ENCODE results near the gene NDUFB10.

The NDUFB10 gene

GRCh38 chr16:1971796-1972489, 12.6 kb downstream of the NDUFB10 start, which contains the start of gene TBL3:
TBL3 (plus strand) TSS chr16:1972053; CDS start chr16:1972165, 112 bp downstream.
- DNase-seq, result peak; percentile 96 to 97 (median 97)

DNA sequence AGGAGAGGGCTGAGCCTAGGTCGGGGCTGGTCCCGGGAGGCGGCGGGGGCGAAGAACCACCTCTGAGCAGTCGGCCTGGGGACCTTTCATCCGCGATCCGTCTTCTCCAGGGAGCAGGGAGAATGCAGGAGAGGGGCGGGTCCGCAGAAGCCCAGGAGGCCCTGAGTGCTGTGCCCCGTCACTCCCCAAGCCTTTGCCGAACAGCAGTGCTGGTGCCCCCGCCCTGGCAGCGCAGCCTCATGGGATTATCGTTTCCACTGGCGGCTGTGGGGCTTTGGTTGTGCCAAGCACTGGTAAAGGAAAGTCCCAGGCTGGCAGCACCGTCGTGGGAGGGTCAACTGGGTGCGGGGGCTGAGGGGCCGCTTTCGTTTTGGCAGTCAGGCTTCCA, 13.1 kb downstream of the NDUFB10 start:
- peak; percentile 38 to 74 (median 63) for DNase-seq

GRCh38 chr16:1973461-1974156, 14.3 kb downstream of the NDUFB10 start:
- DNase-seq, result no peak

- DNase-seq, result no peak
These were observed 15.1 kb downstream of the NDUFB10 start for GRCh38 chr16:1974157-1975070.

DNA sequence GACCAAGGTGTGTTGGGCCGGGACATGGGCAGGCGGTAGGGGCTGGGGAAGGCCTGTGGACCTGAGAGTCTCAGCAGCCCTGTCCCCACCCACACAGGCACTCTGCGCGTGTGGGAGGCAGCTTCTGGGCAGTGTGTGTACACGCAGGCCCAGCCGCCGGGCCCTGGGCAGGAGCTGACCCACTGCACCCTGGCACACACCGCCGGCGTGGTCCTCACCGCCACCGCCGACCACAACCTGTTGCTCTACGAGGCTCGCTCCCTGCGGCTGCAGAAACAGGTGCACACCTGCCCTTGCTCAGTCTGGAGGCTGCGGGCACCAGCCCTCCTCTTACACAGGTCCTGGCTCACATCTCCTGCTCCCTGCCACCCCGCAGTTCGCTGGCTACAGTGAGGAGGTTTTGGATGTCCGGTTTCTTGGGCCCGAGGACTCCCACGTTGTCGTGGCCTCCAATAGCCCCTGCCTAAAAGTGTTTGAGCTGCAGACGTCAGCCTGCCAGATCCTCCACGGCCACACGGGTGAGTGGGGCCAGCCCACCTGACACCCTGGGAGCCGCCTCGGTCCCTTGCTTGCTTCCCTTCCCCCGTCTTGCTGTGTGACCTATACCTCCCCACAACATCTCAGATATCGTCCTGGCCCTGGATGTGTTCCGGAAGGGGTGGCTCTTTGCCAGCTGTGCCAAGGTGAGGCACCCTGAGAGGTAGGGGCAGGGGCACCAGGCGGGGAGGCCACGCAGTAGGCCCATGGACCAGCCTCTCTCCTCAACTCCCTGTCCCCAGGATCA, 16.3 kb downstream of the NDUFB10 start:
- DNase-seq, result no peak

- no peak for DNase-seq
These were observed 16.8 kb downstream of the NDUFB10 start for GRCh38 chr16:1976216-1976520.

GRCh38 chr16:1976951-1977874, 17.9 kb downstream of the NDUFB10 start:
- DNase-seq, result no peak

GRCh38 chr16:1977875-1978268, 18.5 kb downstream of the NDUFB10 start:
- DNase-seq, result no peak

- DNase-seq, result no peak
These were observed 19.3 kb downstream of the NDUFB10 start for GRCh38 chr16:1978476-1979120.

- peak in 2 of 3 donors; percentile 39 to 53 for DNase-seq
These were observed 20.1 kb downstream of the NDUFB10 start for GRCh38 chr16:1979271-1980029.

DNA sequence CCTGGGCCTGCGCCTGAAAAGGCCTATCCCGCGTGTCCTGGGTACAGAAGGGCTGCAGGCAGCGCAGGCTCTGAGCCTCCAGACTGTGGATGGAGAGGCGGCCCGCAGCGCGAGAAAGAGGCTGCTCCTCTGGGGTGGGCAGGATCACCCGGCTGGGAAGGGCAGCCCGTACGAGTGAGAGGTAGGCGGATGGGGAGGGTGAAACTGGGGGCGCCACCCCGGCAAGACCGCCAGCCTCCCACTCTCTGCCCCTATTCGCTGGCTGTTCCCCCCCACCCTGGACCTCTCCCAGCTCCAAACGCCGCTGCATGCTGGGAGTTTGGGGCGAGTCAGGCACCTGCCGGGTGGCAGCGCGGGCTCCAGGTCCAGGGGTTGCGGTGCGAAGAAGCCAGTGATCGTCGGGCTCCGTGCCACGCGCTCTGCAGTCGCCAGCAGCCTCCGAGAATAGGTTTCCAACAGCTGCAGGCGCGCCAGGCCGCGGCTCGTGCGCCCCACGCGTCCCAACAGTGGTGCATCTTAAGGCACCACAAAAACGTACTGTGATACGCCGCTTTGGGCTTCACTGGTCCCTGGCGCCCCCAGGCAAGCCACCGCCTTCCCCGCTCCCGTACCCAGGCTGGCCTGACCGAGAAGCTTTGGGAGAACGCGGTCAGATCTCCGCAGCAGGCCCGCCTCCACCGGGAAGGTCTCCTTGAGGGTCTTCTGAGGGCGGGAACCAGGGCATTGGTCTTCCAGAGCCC, 20.9 kb downstream of the NDUFB10 start:
- DNase-seq, result no peak

GRCh38 chr16:1980770-1981087, 21.4 kb downstream of the NDUFB10 start:
- DNase-seq, result no peak

GRCh38 chr16:1981398-1981836, 22.1 kb downstream of the NDUFB10 start, which contains the start of gene NOXO1:
NOXO1 (minus strand) TSS chr16:1981469; CDS start chr16:1981179, 290 bp downstream.
- DNase-seq, result peak in 1 of 3 donors; percentile 30

GRCh38 chr16:1982013-1982433, 22.7 kb downstream of the NDUFB10 start:
- DNase-seq, result no peak

DNA sequence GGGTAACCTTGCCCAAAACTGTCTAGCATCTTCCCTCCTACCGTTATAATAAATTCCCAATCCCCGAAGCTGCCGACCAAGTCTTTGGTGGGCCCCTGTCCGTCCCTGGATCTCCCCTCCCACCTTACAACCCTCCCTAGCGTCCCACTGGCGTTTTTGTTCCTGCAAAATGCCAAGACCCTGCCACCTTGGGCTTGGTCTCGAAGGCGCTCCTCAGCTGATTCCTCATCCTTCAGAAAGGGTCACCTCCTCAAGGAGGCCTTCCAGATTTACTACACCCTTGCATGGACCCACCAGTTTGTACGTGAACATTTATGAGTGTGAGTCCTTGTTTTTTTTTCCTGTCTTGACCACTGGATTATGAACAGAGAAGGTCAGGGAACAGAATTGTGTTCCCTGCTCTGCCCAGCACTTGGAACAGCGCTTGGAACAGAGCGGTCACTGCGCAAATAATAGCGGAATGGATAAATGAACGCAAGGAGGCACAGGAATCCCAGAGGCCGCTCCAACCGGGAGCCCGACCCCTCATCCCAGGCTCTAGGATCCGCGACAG, 23.7 kb downstream of the NDUFB10 start:
- no peak for DNase-seq

DNA sequence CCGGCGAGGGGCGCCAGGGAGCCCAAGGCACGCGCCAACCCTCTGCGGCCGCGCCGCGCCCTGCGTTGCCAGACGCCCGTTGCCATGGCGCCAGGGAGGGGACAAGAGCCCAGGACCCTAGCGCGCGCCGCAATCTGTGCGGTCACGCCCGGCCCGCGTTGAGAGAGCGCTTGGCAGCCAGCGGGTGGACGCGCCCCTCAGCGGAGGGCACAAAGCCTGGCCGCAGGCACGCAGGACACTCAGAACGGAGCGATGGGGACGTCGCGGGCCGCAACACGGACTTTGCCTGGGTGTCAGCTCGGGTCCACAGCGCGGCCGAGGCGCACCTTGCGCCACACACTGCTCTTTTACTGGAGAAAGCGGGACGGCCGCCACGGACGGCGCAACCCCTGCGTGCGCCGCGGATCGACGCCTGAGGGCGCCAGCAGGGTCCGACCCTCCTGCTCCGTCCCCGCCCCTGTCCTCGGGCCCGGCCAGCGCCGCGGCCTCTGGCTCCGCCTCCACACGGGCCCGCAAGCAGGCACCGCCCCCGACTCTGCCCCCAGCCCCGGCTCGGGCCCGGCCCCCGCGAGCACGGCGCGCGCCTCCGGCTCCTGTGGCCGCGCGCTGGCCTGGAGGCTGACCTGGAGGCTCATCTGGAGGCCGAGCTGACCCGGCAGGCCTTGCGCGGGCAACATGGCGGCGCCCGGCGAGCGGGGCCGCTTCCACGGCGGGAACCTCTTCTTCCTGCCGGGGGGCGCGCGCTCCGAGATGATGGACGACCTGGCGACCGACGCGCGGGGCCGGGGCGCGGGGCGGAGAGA, 24.4 kb downstream of the NDUFB10 start, which contains the start of gene GFER:
GFER (plus strand) TSS at position 650 of the 803 bp plus-strand sequence; CDS start at position 676, 26 bp downstream.
- DNase-seq, result peak; percentile 93 to 99 (median 98)

DNA sequence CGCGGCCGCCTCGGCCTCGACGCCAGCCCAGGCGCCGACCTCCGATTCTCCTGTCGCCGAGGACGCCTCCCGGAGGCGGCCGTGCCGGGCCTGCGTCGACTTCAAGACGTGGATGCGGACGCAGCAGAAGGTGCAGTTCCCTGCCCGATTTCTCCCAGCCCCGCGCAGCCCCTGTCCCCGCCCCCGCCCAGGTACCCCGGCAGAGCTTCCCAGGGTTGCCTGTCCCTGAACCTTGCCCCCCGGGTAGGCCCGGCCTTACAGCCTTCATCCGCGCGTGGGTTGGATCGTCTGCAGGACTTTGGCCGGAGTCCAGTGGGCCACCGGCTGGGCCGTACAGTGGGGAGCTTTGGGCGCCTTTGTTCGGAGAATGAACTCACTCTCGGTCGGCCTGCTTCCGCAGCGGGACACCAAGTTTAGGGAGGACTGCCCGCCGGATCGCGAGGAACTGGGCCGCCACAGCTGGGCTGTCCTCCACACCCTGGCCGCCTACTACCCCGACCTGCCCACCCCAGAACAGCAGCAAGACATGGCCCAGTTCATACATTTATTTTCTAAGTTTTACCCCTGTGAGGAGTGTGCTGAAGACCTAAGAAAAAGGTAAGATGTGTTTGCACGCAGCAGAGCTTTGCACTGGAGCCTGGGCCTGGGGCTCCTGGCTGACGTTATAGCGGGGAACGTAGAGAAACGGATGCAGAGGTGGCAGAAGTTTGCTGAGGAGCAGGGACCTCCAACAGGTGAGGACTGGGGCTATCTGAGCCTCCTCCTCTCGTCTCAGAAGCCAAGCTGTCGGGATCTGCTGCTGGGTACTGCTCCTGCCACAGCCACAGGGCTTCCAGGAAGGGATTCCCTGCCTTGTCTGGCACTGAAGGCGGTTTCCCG, 25.2 kb downstream of the NDUFB10 start:
- DNase-seq, result peak in 1 of 3 donors; percentile 30
